COR-L47 (cell line): ENCODE measurements around the gene LRRC8D.
"Not testable (repeated sequence)": the region's sequence is repeated elsewhere in the genome, so short reads cannot be mapped to it uniquely, and the experiment has no call there.

ENCODE experiments used
- DNase-seq: peaks from one replicate; lab custom pipeline; 2025; lab: John Stamatoyannopoulos, UW

Gene LRRC8D

DNA sequence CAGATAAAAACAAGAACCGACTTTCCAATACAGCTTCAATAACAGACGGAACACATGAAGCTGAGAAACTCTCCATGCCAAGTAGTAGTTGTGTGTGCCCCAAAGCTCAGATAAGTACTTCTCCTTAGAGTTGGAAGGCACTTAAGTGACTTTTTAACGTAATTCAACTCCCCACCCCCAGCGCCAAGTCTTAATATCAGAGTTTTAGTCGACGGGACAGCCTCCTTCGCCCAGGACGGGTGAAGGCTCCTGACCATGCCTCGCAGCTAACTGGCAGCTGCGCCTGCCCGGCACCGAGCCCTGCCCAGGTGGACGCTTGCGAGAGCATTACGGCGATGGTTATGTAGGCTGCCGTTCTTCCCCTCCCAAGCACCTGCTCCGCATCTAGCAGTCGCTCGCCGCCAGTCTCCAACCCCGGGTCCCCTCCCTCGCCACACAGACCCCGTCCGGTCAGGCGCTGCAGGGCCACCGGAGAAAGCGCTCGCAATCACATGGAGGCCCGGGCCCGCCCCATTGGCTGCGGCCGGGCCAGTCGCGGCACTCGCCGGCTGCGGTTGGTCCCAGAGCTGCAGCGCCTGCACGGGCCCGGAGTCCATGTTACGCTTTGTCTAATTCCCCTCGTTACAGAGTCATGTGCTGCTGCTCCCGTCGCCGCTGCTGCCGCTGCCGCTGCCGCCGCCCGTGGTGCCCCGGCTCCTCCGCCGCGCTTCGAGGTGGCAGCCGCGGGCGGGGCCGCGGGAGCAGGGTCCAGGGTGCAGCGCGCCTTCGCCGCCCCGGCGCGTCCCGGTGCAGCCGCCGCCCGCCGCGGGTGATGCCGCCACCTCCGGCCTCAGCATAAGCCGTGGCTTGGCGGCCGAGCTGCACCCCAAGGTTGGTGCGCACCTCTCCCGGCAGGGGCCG, at the start of gene LRRC8D:
Gene LRRC8D (plus strand): TSS at position 611 of the 900 bp plus-strand sequence. CDS start 112,037 bp downstream, outside the sequence.
- DNase-seq, result peak; percentile 88

- DNase-seq, result no peak
Measured at GRCh38 chr1:89771991-89772560, 48.8 kb upstream of the LRRC8D start.

- DNase-seq, result not testable (repeated sequence)
Measured at GRCh38 chr1:89776104-89776503, 44.7 kb upstream of the LRRC8D start.

DNA sequence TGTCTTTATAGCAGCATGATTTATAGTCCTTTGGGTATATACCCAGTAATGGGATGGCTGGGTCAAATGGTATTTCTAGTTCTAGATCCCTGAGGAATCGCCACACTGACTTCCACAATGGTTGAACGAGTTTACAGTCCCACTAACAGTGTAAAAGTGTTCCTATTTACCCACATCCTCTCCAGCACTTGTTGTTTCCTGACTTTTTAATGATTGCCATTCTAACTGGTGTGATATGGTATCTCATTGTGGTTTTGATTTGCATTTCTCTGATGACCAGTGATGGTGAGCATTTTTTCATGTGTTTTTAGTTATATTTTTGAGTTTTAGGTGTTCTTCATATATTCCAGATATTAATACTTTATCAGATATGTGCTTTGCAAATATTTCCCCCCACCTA, 43.6 kb upstream of the LRRC8D start:
- DNase-seq, result not testable (repeated sequence)

- DNase-seq, result no peak
Measured at GRCh38 chr1:89779151-89779940, 41.5 kb upstream of the LRRC8D start.

DNA sequence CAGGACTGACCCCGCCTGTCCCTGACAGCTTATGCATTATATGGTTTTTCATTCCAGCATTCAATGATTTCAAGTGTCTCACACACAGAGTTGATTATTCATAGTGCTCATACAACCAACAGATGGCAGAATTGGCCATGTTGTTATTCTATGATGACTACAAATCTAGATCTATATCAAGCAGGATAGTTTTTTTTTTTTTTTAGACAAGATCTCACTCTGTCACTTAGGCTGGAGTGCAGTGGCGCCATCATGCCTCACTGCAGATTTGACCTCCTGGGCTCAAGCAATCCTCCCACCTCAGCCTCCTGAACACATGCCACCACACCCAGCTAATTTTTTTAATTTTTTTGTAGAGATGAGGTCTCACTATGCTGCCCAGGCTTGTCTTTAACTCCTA, 40.1 kb upstream of the LRRC8D start:
- peak; percentile 26 for DNase-seq

DNA sequence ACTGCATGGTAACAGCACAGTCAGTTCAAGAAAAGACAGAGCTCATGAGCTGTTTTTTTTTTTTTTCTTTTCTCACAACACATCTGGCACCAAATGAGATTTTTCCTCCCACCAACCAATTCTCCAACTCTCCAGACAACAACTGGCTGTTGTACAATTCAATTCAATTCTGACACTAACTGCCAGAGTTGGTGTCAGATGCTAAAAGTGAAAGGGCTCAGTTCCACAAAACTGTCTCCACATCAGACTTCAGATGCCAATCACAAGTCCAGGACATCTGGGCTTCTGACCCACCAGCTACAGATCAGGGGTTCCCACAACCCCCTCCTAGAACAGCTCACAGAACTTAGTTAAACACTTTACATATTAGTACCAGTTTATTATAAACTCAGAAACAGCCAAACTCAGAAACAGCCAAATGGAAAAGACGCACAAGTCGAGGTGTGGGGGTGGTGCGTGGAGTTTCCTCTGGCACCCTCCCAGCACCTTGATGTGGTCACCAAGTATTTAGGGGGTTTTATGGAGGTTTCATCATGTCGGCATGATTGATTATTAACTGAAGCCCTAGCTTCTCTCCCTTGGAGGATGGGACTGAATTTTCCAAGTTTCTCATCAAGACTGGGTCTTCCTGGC, 39.2 kb upstream of the LRRC8D start:
- DNase-seq, result no peak

DNA sequence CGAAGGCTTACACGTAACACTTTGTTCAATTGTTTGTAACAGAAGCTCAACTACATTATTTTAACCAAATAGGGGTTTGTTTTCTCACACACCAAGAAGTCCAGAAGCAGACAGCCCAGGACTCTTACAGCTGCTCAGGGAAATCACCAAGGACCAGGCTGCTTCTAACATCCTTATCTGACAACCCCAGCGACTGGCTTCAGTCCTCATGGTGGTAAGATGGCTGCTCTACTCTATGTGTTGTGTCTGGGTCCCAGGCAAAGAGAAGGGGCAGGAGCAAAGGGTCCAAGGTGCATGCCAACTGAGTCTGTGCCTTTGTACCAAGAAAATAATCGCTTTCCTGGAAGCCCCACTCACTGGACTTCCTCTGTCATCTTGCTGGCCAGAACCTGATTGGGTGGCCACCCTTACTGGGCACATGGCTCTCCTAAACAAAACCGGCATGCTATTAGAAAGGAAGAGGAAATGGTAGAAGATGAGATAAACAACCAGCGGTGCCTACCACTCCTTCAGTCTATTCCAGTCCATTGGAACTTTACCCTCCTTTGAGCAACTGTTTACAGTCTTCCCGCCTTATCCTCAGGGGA, 34.1 kb upstream of the LRRC8D start:
- no peak for DNase-seq

GRCh38 chr1:89790592-89790991, 30.2 kb upstream of the LRRC8D start:
- no peak for DNase-seq

- no peak for DNase-seq
Measured at GRCh38 chr1:89791064-89791726, 29.6 kb upstream of the LRRC8D start.

DNA sequence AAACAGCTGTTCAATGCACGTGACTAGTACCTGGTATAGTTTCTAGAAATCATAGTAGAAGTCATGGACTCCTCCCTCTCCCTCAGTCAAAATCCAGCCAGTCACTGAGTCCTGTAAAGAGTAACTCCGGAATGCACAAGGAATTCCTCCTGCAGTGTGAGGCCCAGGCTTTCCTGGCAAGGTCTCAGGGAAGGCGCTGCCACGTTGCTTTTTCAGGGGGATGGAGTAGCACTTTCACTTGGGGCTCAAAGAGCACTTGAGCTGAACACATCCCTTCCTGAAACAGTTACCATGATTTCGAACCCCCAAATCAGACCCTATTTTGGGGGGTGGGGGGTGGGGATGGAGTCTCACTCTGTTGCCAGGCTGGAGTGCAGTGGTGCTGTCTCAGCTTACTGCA, 26.4 kb upstream of the LRRC8D start:
- no peak for DNase-seq

DNA sequence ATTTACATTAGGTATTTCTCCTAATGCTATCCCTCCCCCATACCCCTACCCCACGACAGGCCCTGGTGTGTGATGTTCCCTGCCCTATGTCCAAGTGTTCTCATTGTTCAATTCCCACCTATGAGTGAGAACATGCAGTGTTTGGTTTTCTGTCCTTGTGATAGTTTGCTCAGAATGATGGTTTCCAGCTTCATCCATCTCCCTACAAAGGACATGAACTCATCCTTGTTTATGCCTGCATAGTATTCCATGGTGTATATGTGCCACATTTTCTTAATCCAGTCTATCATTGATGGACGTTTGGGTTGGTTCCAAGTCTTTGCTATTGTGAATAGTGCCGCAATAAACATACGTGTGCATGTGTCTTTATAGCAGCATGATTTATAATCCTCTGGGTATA, 25.3 kb upstream of the LRRC8D start:
- not testable (repeated sequence) for DNase-seq

DNA sequence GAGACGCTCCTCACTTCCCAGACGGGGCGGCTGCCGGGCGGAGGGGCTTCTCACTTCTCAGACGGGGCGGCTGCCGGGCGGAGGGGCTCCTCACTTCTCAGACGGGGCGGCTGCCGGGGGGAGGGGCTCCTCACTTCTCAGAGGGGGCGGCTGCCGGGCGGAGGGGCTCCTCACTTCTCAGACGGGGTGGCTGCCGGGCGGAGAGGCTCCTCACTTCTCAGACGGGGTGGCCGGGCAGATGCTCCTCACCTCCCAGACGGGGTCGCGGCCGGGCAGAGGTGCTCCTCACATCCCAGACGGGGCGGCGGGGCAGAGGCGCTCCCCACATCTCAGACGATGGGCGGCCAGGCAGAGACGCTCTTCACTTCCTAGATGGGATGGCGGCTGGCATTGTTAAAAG, 23.0 kb upstream of the LRRC8D start:
- DNase-seq, result not testable (repeated sequence)

- DNase-seq, result no peak
Measured at GRCh38 chr1:89799495-89799894, 21.3 kb upstream of the LRRC8D start.

DNA sequence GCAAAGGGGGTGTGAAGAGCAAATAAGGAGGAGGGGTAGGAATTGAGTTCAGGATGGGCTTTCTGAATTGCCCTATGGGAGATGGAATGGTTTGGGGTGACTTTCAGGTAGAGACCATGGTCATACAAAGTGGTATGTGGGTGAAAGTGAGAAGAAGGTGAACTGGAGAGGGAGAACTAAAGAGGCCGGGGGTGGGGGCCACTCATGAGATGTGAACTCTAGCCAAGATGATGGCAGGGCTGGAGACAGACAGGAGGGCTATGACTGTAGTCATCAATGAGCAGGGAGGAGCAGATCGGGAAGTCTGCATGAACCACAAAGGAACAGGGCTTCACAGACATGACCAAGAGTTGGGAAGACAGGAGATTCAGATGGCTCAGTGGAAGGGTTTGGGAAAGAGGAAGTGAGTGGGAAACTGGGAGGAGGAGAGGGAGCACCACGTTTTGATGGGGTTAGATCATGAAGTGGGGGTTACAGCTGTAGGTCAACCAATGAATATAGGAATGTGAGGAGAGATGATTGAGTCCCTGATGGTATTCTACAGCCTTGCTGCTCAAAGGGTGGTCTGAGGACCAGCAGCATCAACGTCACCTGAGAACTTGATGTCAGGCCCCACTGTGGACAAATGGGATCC, 20.7 kb upstream of the LRRC8D start:
- no peak for DNase-seq

DNA sequence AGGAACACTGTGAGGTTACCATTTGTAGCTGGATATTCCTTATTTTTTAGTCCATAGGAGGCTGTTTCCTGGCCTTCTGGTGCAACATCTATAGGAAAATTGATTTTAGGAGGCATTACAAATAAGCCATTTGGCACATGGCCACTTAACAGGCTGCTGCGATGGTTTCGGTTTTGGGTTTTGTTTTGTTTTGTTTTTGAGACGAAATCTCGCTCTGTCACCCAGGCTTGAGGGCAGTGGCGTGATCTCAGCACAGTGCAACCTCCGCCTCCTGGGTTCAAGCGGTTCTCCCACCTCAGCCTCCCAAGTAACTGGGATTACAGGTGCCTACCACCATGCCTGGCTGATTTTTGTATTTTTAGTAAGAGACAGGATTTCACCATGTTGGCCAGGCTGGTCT, 20.1 kb upstream of the LRRC8D start:
- no peak for DNase-seq

DNA sequence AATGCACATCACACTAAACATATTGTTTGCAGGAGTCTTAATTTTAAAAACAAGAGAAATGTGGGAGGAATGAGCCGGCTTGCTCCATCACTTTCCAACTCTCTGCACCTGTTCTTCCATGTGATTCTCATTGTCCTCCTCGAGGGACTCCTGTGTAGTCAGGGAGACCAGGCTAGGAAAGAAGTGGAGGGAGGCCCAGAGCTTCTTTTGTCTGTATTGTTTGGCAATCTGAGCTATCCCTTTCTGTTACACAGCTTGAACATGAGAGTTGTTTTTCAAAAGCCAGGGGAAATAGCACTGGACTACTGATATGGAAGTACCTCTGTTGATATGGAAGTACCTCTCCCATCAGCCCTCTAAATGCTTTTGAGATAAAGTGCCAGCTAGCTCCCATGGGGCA, 18.8 kb upstream of the LRRC8D start:
- peak; percentile 81 for DNase-seq

- no peak for DNase-seq
Measured at GRCh38 chr1:89802841-89803240, 18.0 kb upstream of the LRRC8D start.

- peak; percentile 68 for DNase-seq
Measured at GRCh38 chr1:89804642-89805237, 16.1 kb upstream of the LRRC8D start.

GRCh38 chr1:89806616-89807015, 14.2 kb upstream of the LRRC8D start:
- no peak for DNase-seq
